AML-193 (cell line): ENCODE measurements around the gene MED13L.
"Not testable (repeated sequence)": the region's sequence is repeated elsewhere in the genome, so short reads cannot be mapped to it uniquely, and the experiment has no call there.

ENCODE experiments used
- DNase-seq, 2 experiments: peaks; one replicate each; lab custom pipeline; 2025; lab: John Stamatoyannopoulos, UW

The MED13L gene

GRCh38 chr12:116246490-116247179 is 30.9 kb downstream of the MED13L start:
- no peak for DNase-seq

- DNase-seq = no peak
Measured at GRCh38 chr12:116245189-116245588, 32.3 kb downstream of the MED13L start.

DNA sequence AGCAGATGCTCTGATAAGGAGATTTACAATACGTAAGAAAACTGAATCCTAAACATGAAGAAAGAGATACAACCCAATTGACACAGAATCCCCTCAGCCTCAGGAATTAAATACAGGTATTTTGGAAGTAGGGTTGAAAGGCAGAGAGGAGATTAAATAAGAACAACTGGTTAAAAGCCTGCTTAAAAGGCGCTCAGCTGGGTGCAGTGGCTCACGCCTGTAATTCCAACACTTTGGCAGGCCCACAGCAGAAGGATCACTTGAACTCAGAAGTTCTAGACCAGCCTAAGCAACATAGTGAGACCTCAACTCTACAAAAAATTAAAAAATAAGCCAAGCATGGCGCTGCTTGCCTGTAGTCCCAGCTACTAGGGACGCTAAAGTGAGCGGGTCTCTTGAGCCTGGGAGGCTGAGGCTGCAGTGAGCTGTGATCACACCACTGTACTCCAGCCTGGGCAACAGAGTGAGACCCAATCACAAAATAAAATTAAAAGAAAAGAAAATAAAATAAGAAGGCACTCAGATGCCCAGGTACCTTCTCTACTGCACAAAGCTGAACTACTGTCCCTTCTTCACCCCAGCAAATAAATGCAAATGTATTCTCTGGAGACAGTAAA is 32.9 kb downstream of the MED13L start:
- no peak for DNase-seq

GRCh38 chr12:116244001-116244400 is 33.5 kb downstream of the MED13L start:
- no peak for DNase-seq

DNA sequence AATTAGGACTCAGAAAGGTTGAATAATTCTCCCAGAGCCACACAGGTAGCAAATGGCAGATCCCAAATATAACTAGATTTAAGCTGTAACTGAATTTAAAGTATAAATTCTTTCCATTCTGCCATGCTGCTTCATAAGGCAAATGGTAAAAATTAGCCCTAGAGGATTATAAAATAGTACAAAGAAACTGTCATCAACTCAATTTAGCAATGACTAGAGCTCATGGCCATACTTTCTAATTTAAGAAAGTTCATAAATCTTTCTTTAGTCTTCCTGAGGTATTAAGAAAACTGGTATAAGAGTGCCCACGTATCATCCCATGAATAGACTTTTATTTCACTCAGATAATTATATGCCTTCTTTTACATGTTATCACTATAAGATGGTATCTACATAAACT is 34.8 kb downstream of the MED13L start:
- no peak for DNase-seq

- DNase-seq = no peak
Measured at GRCh38 chr12:116241157-116241759, 36.2 kb downstream of the MED13L start.

DNA sequence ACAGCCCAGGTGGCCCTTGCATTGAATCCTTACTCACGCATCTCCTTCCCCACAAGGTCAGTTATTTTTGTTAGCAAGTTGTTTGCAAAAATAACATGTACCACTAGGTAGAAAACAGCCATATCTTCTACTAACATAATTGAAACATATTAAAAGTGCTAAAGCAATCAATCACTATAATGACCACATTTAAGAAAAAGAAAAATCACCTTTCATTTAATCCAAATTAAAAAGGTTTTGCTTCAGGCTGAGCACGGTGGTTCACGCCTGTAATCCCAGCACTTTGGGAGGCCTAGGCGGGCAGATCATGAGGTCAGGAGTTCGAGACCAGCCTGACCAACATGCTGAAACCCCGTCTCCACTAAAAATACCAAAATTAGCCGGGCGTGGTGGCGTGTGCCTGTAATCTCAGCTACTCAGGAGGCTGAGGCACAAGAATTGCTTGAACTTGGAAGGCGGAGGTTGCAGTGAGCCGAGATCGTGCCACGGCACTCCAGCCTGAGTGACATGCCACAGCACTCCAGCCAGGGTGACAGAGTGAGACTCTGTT is 38.8 kb downstream of the MED13L start:
- DNase-seq = not testable (repeated sequence)

GRCh38 chr12:116238149-116238548 is 39.3 kb downstream of the MED13L start:
- DNase-seq = no peak

GRCh38 chr12:116236976-116237375 is 40.5 kb downstream of the MED13L start:
- DNase-seq = no peak

- DNase-seq = peak in 1 of 2 experiments; percentile 26
Measured at GRCh38 chr12:116236148-116236731, 41.3 kb downstream of the MED13L start.

DNA sequence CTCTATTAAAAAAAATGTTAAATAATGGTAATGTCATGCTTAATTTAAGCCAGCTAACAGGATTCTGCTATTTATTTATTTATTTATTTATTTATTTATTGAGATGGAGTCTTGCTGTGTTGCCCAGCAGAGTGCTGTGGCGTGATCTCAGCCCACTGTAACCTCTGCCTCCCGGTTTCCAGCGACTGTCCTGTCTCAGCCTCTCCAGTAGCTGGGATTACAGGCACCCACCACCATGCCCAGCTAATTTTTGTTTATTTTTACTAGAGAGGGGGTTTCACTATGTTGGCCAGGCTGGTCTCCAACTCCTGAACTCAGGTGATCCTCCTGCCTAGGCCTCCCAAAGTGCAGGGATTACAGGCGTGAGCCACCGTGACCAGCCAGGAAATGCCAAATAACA is 43.3 kb downstream of the MED13L start:
- DNase-seq = not testable (repeated sequence)

DNA sequence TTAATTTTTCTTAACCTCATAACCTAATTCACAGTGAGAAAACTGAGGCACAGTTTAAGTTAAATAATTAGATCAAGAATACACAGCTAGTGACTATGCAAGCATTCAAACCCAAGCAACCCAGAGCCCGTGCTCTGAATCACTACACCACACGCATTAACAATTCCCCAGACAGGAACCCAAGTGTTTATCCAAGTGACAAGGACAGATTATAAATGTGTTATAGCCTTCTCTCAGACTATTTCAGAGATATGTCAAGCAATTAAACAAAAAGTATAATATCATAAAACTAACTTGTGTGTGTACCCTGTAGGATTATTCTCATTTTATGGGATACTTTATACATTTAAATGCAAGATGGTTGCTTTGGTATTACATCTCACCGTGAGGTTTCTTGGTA is 43.8 kb downstream of the MED13L start:
- DNase-seq = no peak

- DNase-seq = no peak
Measured at GRCh38 chr12:116227811-116228210, 49.7 kb downstream of the MED13L start.

- DNase-seq = no peak
Measured at GRCh38 chr12:116226026-116226425, 51.5 kb downstream of the MED13L start.

DNA sequence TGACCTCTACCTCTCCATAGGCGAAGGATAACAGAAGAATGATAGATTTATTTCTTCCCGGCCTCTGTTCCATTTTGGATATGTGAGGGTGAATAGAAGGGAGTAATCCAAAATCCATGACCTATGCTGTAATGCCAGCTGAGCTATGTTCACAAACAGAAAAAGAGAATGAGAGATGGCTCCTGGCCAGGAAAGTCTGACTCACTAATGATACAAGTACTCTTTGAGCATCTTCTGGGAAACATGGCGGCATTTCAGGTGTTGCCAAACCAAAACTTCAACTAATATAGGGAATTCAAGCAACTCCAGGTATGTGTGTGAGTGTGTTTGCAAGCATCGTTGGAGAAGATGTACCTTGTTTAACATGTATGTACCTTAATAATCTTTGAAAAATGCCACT is 55.1 kb downstream of the MED13L start:
- no peak for DNase-seq

- DNase-seq = no peak
Measured at GRCh38 chr12:116220756-116221155, 56.7 kb downstream of the MED13L start.

DNA sequence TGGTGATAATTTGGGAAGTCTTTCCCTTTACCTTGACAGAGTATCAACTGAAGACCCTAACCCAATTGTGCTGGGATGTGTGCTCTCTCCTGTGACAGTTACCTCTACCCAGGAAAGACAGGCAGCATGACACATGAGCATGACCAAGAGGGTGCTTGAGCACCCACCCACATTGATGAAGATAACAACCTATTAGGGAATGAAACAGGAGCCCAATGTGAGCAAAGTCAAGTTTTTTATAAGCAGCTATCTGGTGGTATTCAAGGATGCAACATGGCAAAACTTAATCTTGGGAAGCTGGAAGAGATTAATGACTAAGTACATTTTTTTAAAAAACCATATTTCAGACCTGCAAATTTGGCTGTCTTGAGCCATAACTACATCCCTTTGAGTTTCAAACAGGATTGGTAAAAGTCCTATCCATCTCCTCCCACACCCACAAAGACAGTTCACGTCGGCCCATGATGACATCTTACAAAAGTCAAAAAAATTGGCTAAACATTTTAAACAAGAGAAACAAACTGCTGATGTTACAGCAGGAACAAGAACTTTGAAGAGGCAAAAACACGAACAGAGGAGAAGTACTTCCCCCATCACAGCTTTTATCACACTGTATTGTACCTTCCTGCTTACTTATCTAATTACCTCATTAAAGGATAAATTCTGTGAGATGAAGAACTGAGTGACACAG is 60.3 kb downstream of the MED13L start:
- no peak for DNase-seq

- DNase-seq = no peak
Measured at GRCh38 chr12:116216022-116216756, 61.3 kb downstream of the MED13L start.

- no peak for DNase-seq
Measured at GRCh38 chr12:116215023-116215422, 62.5 kb downstream of the MED13L start.

DNA sequence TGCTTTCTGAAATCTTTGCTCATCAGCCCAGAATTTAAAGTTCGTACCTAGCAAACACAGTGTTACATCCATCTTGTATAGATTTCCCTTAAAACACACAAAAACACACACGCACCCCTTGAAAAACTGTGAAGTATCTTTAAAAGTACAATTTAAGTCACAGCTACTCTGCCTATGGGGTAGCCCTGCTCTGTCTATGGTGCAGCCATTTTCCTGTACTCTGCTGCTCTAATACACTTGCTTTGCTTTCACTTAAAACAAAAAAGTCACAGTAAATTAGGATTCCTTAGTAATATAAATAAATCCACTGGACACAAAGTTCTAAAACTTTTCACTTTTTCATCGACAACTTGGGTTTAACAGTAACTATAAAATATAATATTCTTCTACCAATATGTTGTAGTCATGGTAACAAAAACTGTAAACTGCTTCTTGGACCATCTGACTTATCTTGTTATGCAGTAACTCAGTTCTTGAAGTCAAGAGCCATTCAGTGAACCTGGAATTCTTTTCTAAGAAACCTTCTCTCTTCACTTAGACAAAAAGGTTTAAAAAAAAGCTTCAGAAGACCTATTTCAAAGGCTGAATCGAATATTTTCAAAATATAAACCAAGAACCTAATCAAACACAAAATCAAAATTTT is 63.5 kb downstream of the MED13L start:
- DNase-seq = no peak

- DNase-seq = no peak
Measured at GRCh38 chr12:116213014-116213413, 64.5 kb downstream of the MED13L start.
